GM19193 (cell line): ENCODE results near the gene PLPPR1.

ENCODE experiments used
- POLR2A ChIP-seq: IDR thresholded peaks from 4 replicates; pipeline ENCODE4 v1.6.1; 2011; ENCODE audit not compliant: insufficient read depth, insufficient read length; ENCODE audit errors: extremely low read depth

The PLPPR1 gene

GRCh38 chr9:101325053-101325452 is 296.5 kb downstream of the PLPPR1 start:
- TF ChIP-seq POLR2A: no peak

- no peak for TF ChIP-seq POLR2A
Measured at GRCh38 chr9:101326035-101326434, 297.5 kb downstream of the PLPPR1 start.

DNA sequence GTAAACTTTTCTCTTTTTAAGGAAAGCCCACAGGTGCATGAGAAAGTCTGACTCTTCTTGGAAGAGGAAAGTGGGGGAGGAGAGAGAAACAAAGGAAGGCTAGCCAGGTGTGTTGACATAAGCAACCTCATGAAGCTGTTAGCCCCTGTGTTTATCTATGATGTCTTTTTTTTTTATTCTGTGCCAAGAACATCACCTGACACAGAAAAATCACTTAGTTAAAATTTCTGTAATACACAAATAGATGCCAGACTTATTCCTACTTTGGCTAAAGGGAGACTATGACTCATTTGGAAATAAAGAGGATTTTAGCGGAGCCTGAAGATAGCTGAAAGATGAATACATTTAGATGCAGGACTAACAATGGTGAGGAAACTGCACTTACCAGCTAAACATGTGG is 298.0 kb downstream of the PLPPR1 start:
- no peak for TF ChIP-seq POLR2A

GRCh38 chr9:101332362-101332761 is 303.8 kb downstream of the PLPPR1 start:
- no peak for TF ChIP-seq POLR2A

GRCh38 chr9:101333490-101333889 is 305.0 kb downstream of the PLPPR1 start:
- no peak for TF ChIP-seq POLR2A

DNA sequence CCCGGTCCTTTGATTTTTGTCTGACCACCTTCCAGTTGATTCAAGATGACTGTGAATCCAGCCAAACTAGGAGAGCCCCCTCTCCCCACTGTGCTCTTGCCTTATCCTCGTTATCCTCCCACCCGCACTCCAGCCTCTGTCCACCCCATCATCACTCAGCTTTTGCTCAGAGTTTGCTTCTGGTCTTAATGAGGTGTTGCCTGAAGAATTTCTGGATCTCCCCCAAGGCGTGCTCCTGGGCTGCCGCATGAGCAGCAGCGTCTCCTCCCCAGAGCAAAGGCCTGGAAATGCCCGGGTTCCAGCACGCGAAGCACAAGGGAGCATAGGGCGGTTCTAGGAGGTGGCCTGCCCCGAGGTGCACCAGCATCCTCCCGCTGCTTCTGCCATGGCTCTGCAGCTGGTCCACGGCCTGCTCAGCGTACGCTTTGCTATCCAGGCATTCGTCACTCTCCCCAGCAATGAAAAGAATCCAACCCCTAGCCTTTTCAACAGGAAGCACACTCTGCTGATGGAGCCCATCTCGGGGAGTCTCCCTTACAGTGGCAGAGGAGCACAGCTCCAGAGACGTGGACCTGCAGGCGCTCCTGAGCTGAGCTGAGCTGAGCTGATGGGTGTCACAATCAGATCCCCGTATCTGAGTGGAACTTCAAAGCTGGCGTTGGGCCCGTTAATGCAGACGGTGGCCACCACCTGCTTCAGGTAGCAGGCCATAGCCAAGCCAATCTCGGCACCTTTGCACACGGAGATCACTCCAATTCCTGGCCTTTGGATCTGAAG is 305.6 kb downstream of the PLPPR1 start:
- no peak for TF ChIP-seq POLR2A

GRCh38 chr9:101336091-101336490 is 307.6 kb downstream of the PLPPR1 start:
- TF ChIP-seq POLR2A: no peak

- no peak for TF ChIP-seq POLR2A
Measured at GRCh38 chr9:101337237-101337636, 308.7 kb downstream of the PLPPR1 start.

DNA sequence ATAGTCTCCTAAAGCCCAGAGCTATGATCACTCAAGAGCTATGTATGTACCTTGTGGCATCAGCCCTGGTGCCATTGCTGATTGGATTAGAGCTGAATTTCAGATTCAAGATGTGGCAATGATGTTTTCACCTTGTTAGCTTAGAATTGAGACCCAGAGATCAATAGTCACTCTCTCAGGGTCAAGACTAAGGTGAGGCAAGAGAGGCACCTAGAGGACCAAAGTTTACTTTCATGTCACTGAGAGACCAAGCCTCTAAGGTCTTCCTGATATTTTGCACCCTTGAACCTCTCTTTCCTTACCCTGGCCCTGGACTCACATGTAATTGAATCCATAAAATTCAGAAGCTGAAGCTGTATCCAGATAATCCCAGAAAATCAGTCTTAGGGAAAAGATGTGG is 313.4 kb downstream of the PLPPR1 start:
- no peak for TF ChIP-seq POLR2A

DNA sequence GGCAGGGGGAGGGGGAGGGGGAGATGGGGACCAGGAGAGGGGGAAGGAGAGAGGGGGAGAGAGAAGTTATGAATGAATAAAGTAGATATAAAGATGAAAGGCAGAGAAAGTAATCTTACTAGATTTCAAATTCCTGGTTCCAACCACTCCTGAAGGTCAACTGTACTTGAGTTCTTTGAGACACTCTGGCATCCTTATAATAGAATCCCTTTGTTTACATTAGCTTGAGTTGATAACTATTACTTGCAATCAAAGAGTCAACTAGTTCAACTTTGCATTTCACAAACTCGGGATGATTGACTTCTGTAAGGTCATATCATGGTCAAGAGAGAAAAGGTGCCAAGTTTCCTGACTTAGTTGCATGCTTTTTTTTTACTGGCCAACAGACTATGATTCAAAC is 314.1 kb downstream of the PLPPR1 start:
- TF ChIP-seq POLR2A: no peak

- no peak for TF ChIP-seq POLR2A
Measured at GRCh38 chr9:101350285-101350684, 321.8 kb downstream of the PLPPR1 start.

DNA sequence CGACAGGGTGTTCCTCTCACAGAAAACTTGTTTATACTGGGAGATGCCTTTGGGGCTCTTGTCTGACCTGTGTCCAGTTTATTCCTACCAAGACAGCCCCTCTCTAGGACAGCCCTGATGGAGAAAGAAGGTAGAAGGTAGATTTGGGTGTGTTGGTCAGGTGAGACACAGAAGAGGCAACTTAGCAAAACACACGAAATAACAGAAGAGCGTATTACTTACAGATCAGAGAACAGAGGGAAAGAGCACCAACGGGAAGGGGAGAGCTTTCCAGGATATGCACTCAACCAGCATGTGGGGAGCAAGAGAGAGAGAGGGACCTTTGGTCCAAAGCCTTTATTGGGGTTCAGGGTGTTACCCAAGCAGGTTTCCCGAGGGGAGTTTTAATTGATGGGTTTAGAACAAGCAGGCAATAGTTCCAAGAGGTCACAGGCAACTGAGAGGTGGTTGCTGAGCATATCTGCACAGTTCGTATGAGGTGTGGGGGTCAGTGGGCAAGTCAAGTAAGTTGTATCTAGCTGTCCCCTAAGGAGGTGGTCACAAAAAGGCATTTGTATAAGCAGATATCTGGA is 324.5 kb downstream of the PLPPR1 start:
- TF ChIP-seq POLR2A: no peak

DNA sequence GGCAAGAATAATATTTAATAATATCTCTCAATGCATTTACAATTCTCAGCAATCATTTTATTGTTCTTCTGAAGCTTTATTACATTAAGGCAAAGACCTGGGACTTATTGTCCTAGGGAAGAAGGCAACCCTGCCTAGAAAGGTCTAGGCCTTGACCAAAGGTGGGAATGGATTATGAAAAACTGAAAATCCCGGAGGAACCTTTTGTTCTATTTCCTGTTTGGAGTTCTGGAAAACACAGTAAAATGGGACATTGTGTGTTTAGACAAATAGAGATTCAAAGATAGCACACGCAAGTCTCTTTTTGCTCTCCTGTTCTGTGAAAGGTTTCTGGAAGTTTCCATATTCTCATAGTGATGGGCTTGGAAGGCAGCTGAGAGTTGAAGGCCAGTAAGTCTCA is 325.2 kb downstream of the PLPPR1 start:
- no peak for TF ChIP-seq POLR2A

DNA sequence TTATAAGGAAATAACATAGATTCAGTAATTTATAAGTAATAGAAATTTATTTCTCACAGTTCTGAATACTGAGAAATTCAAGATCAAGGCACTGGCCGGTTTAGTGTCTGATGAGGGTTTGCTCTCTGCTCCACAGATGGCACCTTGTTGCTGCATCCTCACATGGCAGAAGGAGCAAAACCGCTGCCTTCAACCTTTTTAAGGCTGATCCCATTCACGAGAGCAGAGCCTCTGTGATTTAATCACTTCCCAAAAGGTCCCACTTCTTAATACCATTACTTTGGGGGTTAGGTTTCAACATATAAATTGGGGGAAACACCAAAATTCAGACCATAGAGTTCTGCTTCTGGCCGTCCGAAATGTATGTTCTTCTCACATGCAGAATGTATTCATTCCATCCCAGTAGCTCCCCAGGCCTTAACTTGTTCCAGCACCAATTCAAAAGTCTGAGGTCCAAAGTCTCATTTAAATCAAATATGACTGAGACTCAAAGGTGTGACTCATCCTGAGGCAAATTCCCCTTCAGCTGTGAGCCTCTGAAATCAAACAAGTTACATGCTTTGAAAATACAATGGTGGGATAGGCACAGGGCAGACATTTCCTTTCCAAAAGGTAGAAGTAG is 325.7 kb downstream of the PLPPR1 start:
- TF ChIP-seq POLR2A: no peak

GRCh38 chr9:101354765-101355708 is 326.5 kb downstream of the PLPPR1 start:
- TF ChIP-seq POLR2A: no peak
